ENCODE measurements around the gene TADA2A. TPM values are rescaled to one million over a fixed set of nuclear protein-coding genes. Genes with fewer than 3 reads are reported as not detected.

The TADA2A gene
- total and polyA plus RNA-seq, 2 of the 8 experiments (the other 6 are each of a cell fraction or from before 2014, with no cell fraction given), result 8.4 to 18.5 TPM

GRCh38 chr17:37481001-37481665 lies 74.4 kb downstream of the TADA2A start (continued):
- no peak for TF ChIP-seq SAP30 (IDR thresholded peaks at IDR 0.05; ENCODE audit: insufficient read depth, insufficient replicate concordance, low read length)
- no peak for TF ChIP-seq JUND (IDR thresholded peaks at IDR 0.05; ENCODE audit: low read length)
